ENCODE results near the gene DALRD3. TPM values are rescaled to one million over a fixed set of nuclear protein-coding genes. Genes with fewer than 3 reads are reported as not detected.

Gene DALRD3
- total RNA-seq, 2 experiments from 2014 or later, result 15.1 to 15.6 TPM

DNA sequence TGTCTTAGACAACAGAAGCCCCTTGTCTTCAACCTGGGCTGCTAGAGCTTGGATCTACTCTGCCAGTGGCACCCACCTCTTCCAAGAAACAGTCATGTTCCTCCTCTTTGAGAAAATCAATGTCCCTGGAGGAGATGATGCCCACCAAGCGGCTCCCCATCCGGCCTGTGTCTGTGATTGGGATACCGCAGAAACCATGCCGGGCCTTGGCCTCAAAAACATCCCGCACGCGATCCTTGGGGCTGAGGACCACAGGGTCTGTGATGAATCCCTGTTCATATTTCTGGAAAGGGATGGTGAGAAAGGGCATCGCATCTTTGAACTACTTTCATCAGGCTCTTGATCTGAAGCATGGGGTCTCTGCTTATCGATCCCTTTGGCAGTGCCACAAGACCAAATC lies 9.3 kb upstream of the DALRD3 start:
- Mint-ChIP-seq H3K27me3 (no peaks in the 10 kb centered on the region), H3K9me3 (no peaks in the 10 kb centered on the region), H3K27ac (peak overlapping the region; percentile 93), H3K36me3 (ENCODE audit: low read depth) (peaks cover 86% of the 10 kb centered on the region), H3K4me3 (peak overlapping the region; percentile 88), H3K4me1 (ENCODE audit: low read depth) (peaks cover 41% of the 10 kb centered on the region)
- intact Hi-C loops (cut with DNase I, micrococcal nuclease), result loop anchor here (2.0 to 10.0 kb wide), 4 partner anchors 39 to 907 kb away; partner anchors contain the start of genes APEH (in 1 of the 2) and IP6K2 (in 1 of the 2)
- Histone ChIP-seq H3K36me3 (ENCODE audit: insufficient read depth, low read length) (peaks cover 72% of the 10 kb centered on the region), H3K27me3 (ENCODE audit: control insufficient read depth in 1 of 2, insufficient read depth in 2 of 2, low read length in 2 of 2) (no peaks in the 10 kb centered on the region), H3K27ac (ENCODE audit: low read depth in 1 of 2, low read length in 2 of 2) (peak overlapping the region in 1 of 2 donors; percentile 32), H3K4me1 (ENCODE audit: insufficient read depth, low read length) (peaks cover 47% of the 10 kb centered on the region), H3K9me3 (ENCODE audit: control insufficient read depth in 1 of 2, insufficient read depth in 1 of 2, low read length in 2 of 2) (no peaks in the 10 kb centered on the region), H3K4me3 (ENCODE audit: low read length) (no peak overlapping the region)
- DNase-seq (no peak), ATAC-seq (ENCODE audit: poor library complexity) (no peak)
- TF ChIP-seq, protein P1, sequence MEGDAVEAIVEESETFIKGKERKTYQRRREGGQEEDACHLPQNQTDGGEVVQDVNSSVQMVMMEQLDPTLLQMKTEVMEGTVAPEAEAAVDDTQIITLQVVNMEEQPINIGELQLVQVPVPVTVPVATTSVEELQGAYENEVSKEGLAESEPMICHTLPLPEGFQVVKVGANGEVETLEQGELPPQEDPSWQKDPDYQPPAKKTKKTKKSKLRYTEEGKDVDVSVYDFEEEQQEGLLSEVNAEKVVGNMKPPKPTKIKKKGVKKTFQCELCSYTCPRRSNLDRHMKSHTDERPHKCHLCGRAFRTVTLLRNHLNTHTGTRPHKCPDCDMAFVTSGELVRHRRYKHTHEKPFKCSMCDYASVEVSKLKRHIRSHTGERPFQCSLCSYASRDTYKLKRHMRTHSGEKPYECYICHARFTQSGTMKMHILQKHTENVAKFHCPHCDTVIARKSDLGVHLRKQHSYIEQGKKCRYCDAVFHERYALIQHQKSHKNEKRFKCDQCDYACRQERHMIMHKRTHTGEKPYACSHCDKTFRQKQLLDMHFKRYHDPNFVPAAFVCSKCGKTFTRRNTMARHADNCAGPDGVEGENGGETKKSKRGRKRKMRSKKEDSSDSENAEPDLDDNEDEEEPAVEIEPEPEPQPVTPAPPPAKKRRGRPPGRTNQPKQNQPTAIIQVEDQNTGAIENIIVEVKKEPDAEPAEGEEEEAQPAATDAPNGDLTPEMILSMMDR (IDR thresholded peaks at IDR 0.05), result no peak
- ChIA-PET CTCF (interaction anchor here (2.2 kb wide), 1 partner anchor 40 kb away, joined by 29 read pairs; no protein-coding TSS in a partner anchor), POLR2A (interaction anchor here (2.2 to 12.0 kb wide), 3 partner anchors 10 to 66 kb away, joined by 23 to 331 read pairs (median 42); partner anchors contain the start of genes DALRD3, QRICH1 and WDR6)

DNA sequence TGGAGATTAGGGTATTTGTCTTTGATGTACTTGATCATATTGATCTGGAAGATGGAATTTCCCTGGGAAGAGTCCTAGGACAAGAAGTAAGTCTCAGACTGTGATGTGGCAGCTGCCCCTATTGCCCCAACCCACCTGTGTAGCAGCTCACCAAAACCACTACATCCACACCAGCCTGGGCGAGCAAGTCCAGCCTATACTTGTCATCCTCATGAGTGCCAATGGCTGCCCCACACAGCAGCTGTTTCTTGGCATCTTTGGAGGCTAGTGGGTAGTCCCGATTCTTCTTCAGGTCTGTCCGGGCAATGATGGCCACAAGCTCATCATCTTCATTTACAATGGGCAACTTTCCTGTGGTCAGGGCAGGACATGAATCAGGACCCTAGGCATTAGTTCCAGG lies 8.2 kb upstream of the DALRD3 start:
- intact Hi-C loops (cut with DNase I, micrococcal nuclease), result loop anchor here in 1 of 2 experiments (5.0 to 10.0 kb wide), 3 partner anchors 309 to 908 kb away; partner anchors contain the start of genes APEH and IP6K2
- Mint-ChIP-seq H3K36me3 (ENCODE audit: low read depth) (peaks cover 84% of the 10 kb centered on the region), H3K4me3 (peak overlapping the region; percentile 63), H3K9me3 (no peaks in the 10 kb centered on the region), H3K4me1 (ENCODE audit: low read depth) (peaks cover 41% of the 10 kb centered on the region), H3K27ac (peak overlapping the region; percentile 93), H3K27me3 (no peaks in the 10 kb centered on the region)
- H3K4me1 ChIP-seq (ENCODE audit: insufficient read depth, low read length), result peaks cover 54% of the 10 kb centered on the region
- no peak for DNase-seq
- H3K36me3 ChIP-seq (ENCODE audit: insufficient read depth, low read length), result peaks cover 61% of the 10 kb centered on the region
- no peak for ATAC-seq (ENCODE audit: poor library complexity)
- POLR2A ChIA-PET, result interaction anchor here (1.2 to 12.0 kb wide), 2 partner anchors 20 to 67 kb away, joined by 6 to 331 read pairs; partner anchors contain the start of genes QRICH1 and WDR6
- H3K27me3 ChIP-seq (ENCODE audit: control insufficient read depth in 1 of 2, insufficient read depth in 2 of 2, low read length in 2 of 2), result no peaks in the 10 kb centered on the region
- H3K9me3 ChIP-seq (ENCODE audit: control insufficient read depth in 1 of 2, insufficient read depth in 1 of 2, low read length in 2 of 2), result no peaks in the 10 kb centered on the region
- TF ChIP-seq, protein P1 (IDR thresholded peaks at IDR 0.05), result no peak
- H3K4me3 ChIP-seq (ENCODE audit: low read length), result no peak overlapping the region
- no peak overlapping the region for H3K27ac ChIP-seq (ENCODE audit: low read depth in 1 of 2, low read length in 2 of 2)
- CTCF ChIA-PET, result interaction anchor here (1.4 kb wide), 1 partner anchor 39 kb away, joined by 7 read pairs; no protein-coding TSS in a partner anchor

DNA sequence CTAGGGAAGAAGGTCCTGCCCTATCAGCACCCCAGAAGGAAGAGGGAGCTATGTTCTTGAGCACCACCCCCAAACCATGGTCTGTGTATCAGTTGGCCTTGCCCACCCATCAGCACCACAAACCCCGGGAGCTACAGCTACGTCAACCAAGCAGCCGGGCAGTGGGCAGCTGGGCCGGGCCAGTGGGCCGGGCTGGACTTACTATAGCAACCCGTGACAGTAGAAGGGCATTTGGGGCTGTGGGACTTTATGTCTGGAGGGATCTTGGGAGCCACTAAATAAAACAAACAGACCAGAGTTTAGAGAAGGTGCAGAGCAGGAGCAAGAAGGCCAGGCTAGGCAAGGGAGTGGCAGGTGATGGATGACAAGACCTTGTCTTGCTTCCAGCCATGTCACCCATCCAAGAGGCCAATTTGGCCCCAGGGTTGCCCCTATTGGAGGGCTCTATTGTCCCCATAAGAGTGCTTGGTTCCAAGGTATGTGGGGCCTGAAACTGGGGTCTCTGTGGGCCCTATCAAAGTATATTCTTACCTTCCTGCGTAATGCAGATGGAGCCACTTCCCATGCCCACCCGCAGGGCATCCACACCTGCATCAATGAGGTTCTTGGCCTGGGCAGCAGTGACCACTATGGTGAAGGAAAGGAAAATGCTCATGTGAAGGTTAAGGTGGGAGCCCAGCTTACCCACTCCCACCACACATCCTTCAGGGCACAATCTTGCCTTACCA lies 7.6 kb upstream of the DALRD3 start:
- Histone ChIP-seq H3K4me3 (ENCODE audit: low read length) (no peak overlapping the region), H3K27me3 (ENCODE audit: control insufficient read depth in 1 of 2, insufficient read depth in 2 of 2, low read length in 2 of 2) (no peaks in the 10 kb centered on the region), H3K9me3 (ENCODE audit: control insufficient read depth in 1 of 2, insufficient read depth in 1 of 2, low read length in 2 of 2) (no peaks in the 10 kb centered on the region), H3K36me3 (ENCODE audit: insufficient read depth, low read length) (peaks cover 55% of the 10 kb centered on the region), H3K4me1 (ENCODE audit: insufficient read depth, low read length) (peaks cover 54% of the 10 kb centered on the region), H3K27ac (ENCODE audit: low read depth in 1 of 2, low read length in 2 of 2) (no peak overlapping the region)
- DNase-seq (no peak), ATAC-seq (ENCODE audit: poor library complexity) (no peak)
- Mint-ChIP-seq H3K27me3 (no peaks in the 10 kb centered on the region), H3K4me3 (peak overlapping the region; percentile 63), H3K36me3 (ENCODE audit: low read depth) (peaks cover 83% of the 10 kb centered on the region), H3K9me3 (no peaks in the 10 kb centered on the region), H3K27ac (peak overlapping the region; percentile 93), H3K4me1 (ENCODE audit: low read depth) (peaks cover 46% of the 10 kb centered on the region)
- TF ChIP-seq, protein P1 (IDR thresholded peaks at IDR 0.05), result no peak
- intact Hi-C loops (cut with DNase I, micrococcal nuclease), result loop anchor here in 1 of 2 experiments (5.0 to 10.0 kb wide), 3 partner anchors 309 to 909 kb away; partner anchors contain the start of genes APEH and IP6K2
- CTCF ChIA-PET, result interaction anchor here (1.4 kb wide), 1 partner anchor 38 kb away, joined by 7 read pairs; no protein-coding TSS in a partner anchor
- POLR2A ChIA-PET, result interaction anchor here (0.8 to 12.0 kb wide), 4 partner anchors 19 to 314 kb away, joined by 3 to 331 read pairs (median 6); partner anchors contain the start of genes QRICH1, USP4 and WDR6
